HG02588 (cell line): ENCODE data around the gene FSIP1.

Experiments used
- ATAC-seq: cut with Tn5 transposase; IDR thresholded peaks from one replicate; pipeline ENCODE4 v1.9.1; 2021; ENCODE audit warnings: mild to moderate bottlenecking, moderate library complexity; ENCODE audit not compliant: unreplicated experiment

The FSIP1 gene

GRCh38 chr15:39586387-39587095, 196.1 kb downstream of the FSIP1 start:
- no peak for ATAC-seq

- no peak for ATAC-seq
Measured at GRCh38 chr15:39585871-39586301, 196.8 kb downstream of the FSIP1 start.

GRCh38 chr15:39585389-39585841, 197.2 kb downstream of the FSIP1 start:
- ATAC-seq = no peak

GRCh38 chr15:39584662-39585388, 197.8 kb downstream of the FSIP1 start:
- no peak for ATAC-seq

- no peak for ATAC-seq
Measured at GRCh38 chr15:39584266-39584659, 198.4 kb downstream of the FSIP1 start.

GRCh38 chr15:39583596-39584265, 198.9 kb downstream of the FSIP1 start:
- no peak for ATAC-seq

GRCh38 chr15:39582977-39583595, 199.6 kb downstream of the FSIP1 start:
- ATAC-seq = no peak

GRCh38 chr15:39582286-39582976, 200.2 kb downstream of the FSIP1 start:
- ATAC-seq = no peak

- no peak for ATAC-seq
Measured at GRCh38 chr15:39581793-39582285, 200.8 kb downstream of the FSIP1 start.

GRCh38 chr15:39581242-39581792, 201.3 kb downstream of the FSIP1 start:
- ATAC-seq = no peak

- peak; percentile 21 for ATAC-seq
Measured at GRCh38 chr15:39580485-39581241, 202.0 kb downstream of the FSIP1 start, which contains the start of gene THBS1. Gene THBS1 (plus strand): TSS chr15:39581079. CDS start chr15:39581858, 779 bp downstream.

- ATAC-seq = peak; percentile 84
Measured at GRCh38 chr15:39580117-39580484, 202.5 kb downstream of the FSIP1 start.

GRCh38 chr15:39579487-39580116, 203.0 kb downstream of the FSIP1 start:
- ATAC-seq = peak; percentile 8

- no peak for ATAC-seq
Measured at GRCh38 chr15:39578851-39579486, 203.7 kb downstream of the FSIP1 start.

GRCh38 chr15:39575180-39575579, 207.5 kb downstream of the FSIP1 start:
- no peak for ATAC-seq

- no peak for ATAC-seq
Measured at GRCh38 chr15:39574427-39574826, 208.2 kb downstream of the FSIP1 start.

- no peak for ATAC-seq
Measured at GRCh38 chr15:39573844-39574243, 208.8 kb downstream of the FSIP1 start.

- ATAC-seq = no peak
Measured at GRCh38 chr15:39573287-39573686, 209.4 kb downstream of the FSIP1 start.
